ENCODE data around the gene NCAPH2. TPM values are rescaled to one million over a fixed set of nuclear protein-coding genes. Genes with fewer than 3 reads are reported as not detected.
"Not testable (repeated sequence)": the region's sequence is repeated elsewhere in the genome, so short reads cannot be mapped to it uniquely, and the experiment has no call there.

NCAPH2 gene
- total RNA-seq, 4 donors from 2014 or later, result 26.5 to 64.7 (median 41.6) TPM

GRCh38 chr22:50540381-50540780, 32.4 kb downstream of the NCAPH2 start:
- Histone ChIP-seq H3K36me3 (no peaks in the 10 kb centered on the region), H3K4me3 (no peak overlapping the region), H3K27me3 (no peaks in the 10 kb centered on the region), H3K4me1 (peaks cover 26 to 56% (median 32%) of the 10 kb centered on the region in 4 donors), H3K27ac (peak overlapping the region; percentile 91 to 99 (median 95)), H3K9me3 (no peaks in the 10 kb centered on the region)
- in situ Hi-C loops (cut with MboI; ENCODE audit: low pct_ligation_motif_present in 1 of 4, low pct_unique_long_range_greater_than_20kb in 1 of 4, low sequenced_read_pairs in 3 of 4), result no loop called here
- no peak for DNase-seq
- intact Hi-C loops (cut with DNase I; ENCODE audit: low total_unique reads), result no loop called here
- TF ChIP-seq CTCF (IDR thresholded peaks at IDR 0.05), result no peak
- no peak for TF ChIP-seq POLR2AphosphoS5 (IDR thresholded peaks at IDR 0.05)
- no peak for TF ChIP-seq EP300 (IDR thresholded peaks at IDR 0.05; ENCODE audit: low read depth)
- TF ChIP-seq POLR2A (IDR thresholded peaks at IDR 0.05), result no peak
- 75 to 92% methylated on average over 10 of the region's 10 CpGs for WGBS, 2 donors (ENCODE audit: low coverage in 1 of 2)

DNA sequence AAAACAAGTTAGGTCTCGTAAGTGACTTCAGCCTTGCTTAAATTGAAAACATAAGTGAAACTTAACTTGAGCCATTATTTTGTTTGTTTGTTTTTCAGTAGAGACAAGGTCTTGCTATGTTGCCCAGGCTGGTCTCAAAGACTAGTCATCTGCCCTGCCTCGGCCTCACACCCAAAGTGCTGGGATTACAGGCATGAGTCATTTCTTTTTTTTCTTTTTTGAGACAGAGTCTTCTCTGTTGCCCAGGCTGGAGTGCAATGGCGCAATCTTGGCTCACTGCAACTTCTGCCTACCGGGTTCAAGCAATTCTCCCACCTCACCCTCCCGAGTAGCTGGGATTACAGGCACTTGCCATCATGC, 33.6 kb downstream of the NCAPH2 start:
- peak in 2 of 3 donors; percentile 12 to 54 for TF ChIP-seq POLR2AphosphoS5 (IDR thresholded peaks at IDR 0.05)
- peak; percentile 52 for DNase-seq
- 52 to 68% methylated on average over 4 to 5 of the region's 5 CpGs for WGBS, 2 donors (ENCODE audit: low coverage in 1 of 2)
- H3K9me3 ChIP-seq; H3K4me3 ChIP-seq; intact Hi-C loops (cut with DNase I; ENCODE audit: low total_unique reads); H3K27me3 ChIP-seq; H3K36me3 ChIP-seq; in situ Hi-C loops (cut with MboI; ENCODE audit: low pct_ligation_motif_present in 1 of 4, low pct_unique_long_range_greater_than_20kb in 1 of 4, low sequenced_read_pairs in 3 of 4): not testable (repeated sequence)
- peaks cover 26 to 56% (median 32%) of the 10 kb centered on the region in 4 donors for H3K4me1 ChIP-seq
- H3K27ac ChIP-seq, result peak overlapping the region; percentile 91 to 99 (median 95)

GRCh38 chr22:50542416-50542927, 34.4 kb downstream of the NCAPH2 start:
- in situ Hi-C loops (cut with MboI; ENCODE audit: low pct_ligation_motif_present in 1 of 4, low pct_unique_long_range_greater_than_20kb in 1 of 4, low sequenced_read_pairs in 3 of 4) (no loop called here), intact Hi-C loops (cut with DNase I; ENCODE audit: low total_unique reads) (no loop called here)
- TF ChIP-seq POLR2AphosphoS5 (IDR thresholded peaks at IDR 0.05) (peak in 1 of 3 donors; percentile 11), CTCF (IDR thresholded peaks at IDR 0.05) (peak in 1 of 5 experiments; percentile 9), EP300 (IDR thresholded peaks at IDR 0.05; ENCODE audit: low read depth) (no peak), POLR2A (IDR thresholded peaks at IDR 0.05) (peak; percentile 28)
- peaks cover 26 to 61% (median 35%) of the 10 kb centered on the region in 4 donors for H3K4me1 ChIP-seq
- no peaks in the 10 kb centered on the region for H3K36me3 ChIP-seq
- peak; percentile 44 for DNase-seq
- H3K27me3 ChIP-seq, result peaks cover 17% of the 10 kb centered on the region
- peak overlapping the region; percentile 91 to 99 (median 95) for H3K27ac ChIP-seq
- H3K9me3 ChIP-seq, result no peaks in the 10 kb centered on the region
- 71 to 82% methylated on average over 8 to 19 of the region's 19 CpGs for WGBS, 2 donors (ENCODE audit: low coverage in 1 of 2)
- H3K4me3 ChIP-seq, result no peak overlapping the region

- peak; percentile 91 for DNase-seq
- peak overlapping the region; percentile 40 to 65 (median 54) for H3K27ac ChIP-seq
- no peaks in the 10 kb centered on the region for H3K36me3 ChIP-seq
- TF ChIP-seq CTCF (IDR thresholded peaks at IDR 0.05), result peak; percentile 42 to 67 (median 60)
- no peak for TF ChIP-seq POLR2A (IDR thresholded peaks at IDR 0.05)
- TF ChIP-seq EP300 (IDR thresholded peaks at IDR 0.05; ENCODE audit: low read depth), result no peak
- peak in 1 of 3 donors; percentile 19 for TF ChIP-seq POLR2AphosphoS5 (IDR thresholded peaks at IDR 0.05)
- peak overlapping the region in 3 of 4 donors; percentile 4 to 41 (median 26) for H3K4me3 ChIP-seq
- no peaks in the 10 kb centered on the region for H3K9me3 ChIP-seq
- H3K27me3 ChIP-seq, result peaks cover 35% of the 10 kb centered on the region
- intact Hi-C loops (cut with DNase I; ENCODE audit: low total_unique reads), result no loop called here
- in situ Hi-C loops (cut with MboI; ENCODE audit: low pct_ligation_motif_present in 1 of 4, low pct_unique_long_range_greater_than_20kb in 1 of 4, low sequenced_read_pairs in 3 of 4), result no loop called here
- peaks cover 20 to 57% (median 37%) of the 10 kb centered on the region in 4 donors for H3K4me1 ChIP-seq
- WGBS, 2 donors (ENCODE audit: low coverage in 1 of 2), result 4% methylated on average over 42 of the region's 52 CpGs; no CpG with 5 or more reads in 1 of the 2 donors
Measured at GRCh38 chr22:50544078-50544745, 36.2 kb downstream of the NCAPH2 start.
